Retinal pigment epithelial cell (primary cell): ENCODE data around the gene UNC5C.

Source experiments
- DNase-seq: peaks from one replicate; pipeline ENCODE4 v3.0.0-alpha.2; 2010; ENCODE audit warnings: low read depth
- H3K4me3 ChIP-seq: 2 replicates; pipeline ENCODE4 v1.5.1; 2011; ENCODE audit warnings: mild to moderate bottlenecking, low read length, control low read depth, moderate library complexity
- CTCF ChIP-seq: conservative IDR thresholded peaks from 2 replicates; pipeline ENCODE4 v1.5.1; 2011; ENCODE audit warnings: low read depth, low read length, control low read depth, inconsistent platforms

Gene UNC5C

GRCh38 chr4:95522682-95523530 is 25.9 kb downstream of the UNC5C start:
- no peak for TF ChIP-seq CTCF
- DNase-seq: no peak
- no peak overlapping the region for H3K4me3 ChIP-seq

- no peak for TF ChIP-seq CTCF
- no peak overlapping the region for H3K4me3 ChIP-seq
Measured at GRCh38 chr4:95517576-95518345, 31.0 kb downstream of the UNC5C start.

GRCh38 chr4:95516528-95517017 is 32.2 kb downstream of the UNC5C start:
- no peak for TF ChIP-seq CTCF
- no peak overlapping the region for H3K4me3 ChIP-seq
- DNase-seq: no peak

More at GRCh38 chr4:95517576-95518345, 31.0 kb downstream of the UNC5C start:
- DNase-seq: no peak

- no peak overlapping the region for H3K4me3 ChIP-seq
- DNase-seq: no peak
- no peak for TF ChIP-seq CTCF
Measured at GRCh38 chr4:95515589-95515988, 33.2 kb downstream of the UNC5C start.

GRCh38 chr4:95513022-95513421 is 35.8 kb downstream of the UNC5C start:
- no peak for TF ChIP-seq CTCF
- no peak for DNase-seq

GRCh38 chr4:95511477-95511876 is 37.3 kb downstream of the UNC5C start:
- no peak overlapping the region for H3K4me3 ChIP-seq
- DNase-seq: no peak
- no peak for TF ChIP-seq CTCF

More at GRCh38 chr4:95513022-95513421, 35.8 kb downstream of the UNC5C start:
- H3K4me3 ChIP-seq: no peak overlapping the region
